ENCODE results near the gene FLNC. TPM values are rescaled to one million over a fixed set of nuclear protein-coding genes. Genes with fewer than 3 reads are reported as not detected.

FLNC gene
- total RNA-seq, 4 donors from 2014 or later, result 5.7 to 12.6 (median 9.3) TPM

- no peaks in the 10 kb centered on the region for H3K9me3 ChIP-seq
- TF ChIP-seq CTCF (IDR thresholded peaks at IDR 0.05) (no peak), POLR2A (IDR thresholded peaks at IDR 0.05) (no peak)
- H3K27me3 ChIP-seq, result no peaks in the 10 kb centered on the region
- H3K27ac ChIP-seq, result no peak overlapping the region
- no peak for DNase-seq
- WGBS, 2 donors, result 9 to 21% methylated on average over 8 of the region's 9 CpGs
- peak overlapping the region in 1 of 3 donors; percentile 88 for H3K4me3 ChIP-seq (replicated peaks in 1 of 3)
- intact Hi-C loops (cut with DNase I), result no loop called here
- H3K36me3 ChIP-seq, result no peaks in the 10 kb centered on the region
- H3K4me1 ChIP-seq, result peaks cover 8 to 9% of the 10 kb centered on the region in 2 donors
Measured at GRCh38 chr7:128791972-128792327, 38.3 kb upstream of the FLNC start.

- H3K36me3 ChIP-seq, result no peaks in the 10 kb centered on the region
- H3K4me1 ChIP-seq, result peaks cover 8 to 9% of the 10 kb centered on the region in 2 donors
- DNase-seq, result no peak
- no peaks in the 10 kb centered on the region for H3K9me3 ChIP-seq
- intact Hi-C loops (cut with DNase I), result no loop called here
- H3K27me3 ChIP-seq, result no peaks in the 10 kb centered on the region
- H3K27ac ChIP-seq, result no peak overlapping the region
- no peak overlapping the region for H3K4me3 ChIP-seq (replicated peaks in 1 of 3)
- TF ChIP-seq POLR2A (IDR thresholded peaks at IDR 0.05) (no peak), CTCF (IDR thresholded peaks at IDR 0.05) (no peak)
- WGBS, 2 donors, result 66 to 68% methylated on average over 10 of the region's 10 CpGs
Measured at GRCh38 chr7:128792471-128793180, 37.6 kb upstream of the FLNC start.

GRCh38 chr7:128793181-128793547 lies 37.0 kb upstream of the FLNC start:
- H3K4me3 ChIP-seq (replicated peaks in 1 of 3), result no peak overlapping the region
- WGBS, 2 donors, result 95 to 96% methylated on average over 5 of the region's 5 CpGs
- no peaks in the 10 kb centered on the region for H3K27me3 ChIP-seq
- H3K4me1 ChIP-seq, result peaks cover 8 to 9% of the 10 kb centered on the region in 2 donors
- intact Hi-C loops (cut with DNase I), result no loop called here
- H3K36me3 ChIP-seq, result no peaks in the 10 kb centered on the region
- TF ChIP-seq POLR2A (IDR thresholded peaks at IDR 0.05) (no peak), CTCF (IDR thresholded peaks at IDR 0.05) (no peak)
- H3K9me3 ChIP-seq, result no peaks in the 10 kb centered on the region
- no peak overlapping the region for H3K27ac ChIP-seq
- no peak for DNase-seq

GRCh38 chr7:128794020-128794419 lies 36.2 kb upstream of the FLNC start:
- H3K4me1 ChIP-seq, result peaks cover 8 to 9% of the 10 kb centered on the region in 2 donors
- H3K9me3 ChIP-seq, result no peaks in the 10 kb centered on the region
- 61 to 63% methylated on average over 3 of the region's 3 CpGs for WGBS, 2 donors
- peak in 1 of 2 donors; percentile 9 for DNase-seq
- intact Hi-C loops (cut with DNase I), result no loop called here
- no peaks in the 10 kb centered on the region for H3K27me3 ChIP-seq
- H3K36me3 ChIP-seq, result no peaks in the 10 kb centered on the region
- TF ChIP-seq CTCF (IDR thresholded peaks at IDR 0.05), result no peak
- no peak for TF ChIP-seq POLR2A (IDR thresholded peaks at IDR 0.05)
- no peak overlapping the region for H3K4me3 ChIP-seq (replicated peaks in 1 of 3)
- H3K27ac ChIP-seq, result no peak overlapping the region

- H3K36me3 ChIP-seq, result no peaks in the 10 kb centered on the region
- no peak for DNase-seq
- WGBS, 2 donors, result 93 to 95% methylated on average over 6 to 8 of the region's 8 CpGs
- intact Hi-C loops (cut with DNase I), result no loop called here
- peaks cover 8 to 9% of the 10 kb centered on the region in 2 donors for H3K4me1 ChIP-seq
- no peaks in the 10 kb centered on the region for H3K9me3 ChIP-seq
- no peak for TF ChIP-seq CTCF (IDR thresholded peaks at IDR 0.05)
- no peak for TF ChIP-seq POLR2A (IDR thresholded peaks at IDR 0.05)
- no peaks in the 10 kb centered on the region for H3K27me3 ChIP-seq
- H3K4me3 ChIP-seq (replicated peaks in 1 of 3), result no peak overlapping the region
- no peak overlapping the region for H3K27ac ChIP-seq
Measured at GRCh38 chr7:128794436-128794835, 35.8 kb upstream of the FLNC start.
